Loucy (cell line): Measurements from ENCODE around the gene SH3TC2.

Source experiments
- H2AFZ ChIP-seq: fragments of 200-600 bp; sonication (generic); 2 replicates; pipeline ENCODE4 v1.6.0; 2016; ENCODE audit warnings: antibody characterized with exemption, mild to moderate bottlenecking, low read length, moderate library complexity
- H3F3A ChIP-seq: fragments of 200-600 bp; 2 replicates; pipeline ENCODE4 v1.6.0; 2016; ENCODE audit warnings: antibody characterized with exemption, low read depth, mild to moderate bottlenecking
- H3K27me3 ChIP-seq: fragments of 200-600 bp; sonication (generic); 2 replicates; pipeline ENCODE4 v1.6.1; 2014; ENCODE audit warnings: low read length, mild to moderate bottlenecking; ENCODE audit not compliant: insufficient read depth, poor library complexity, severe bottlenecking
- H3K36me3 ChIP-seq: fragments of 200-600 bp; sonication (generic); 2 replicates; pipeline ENCODE4 v1.6.1; 2016; ENCODE audit warnings: low read length; ENCODE audit not compliant: insufficient read depth
- H3K4me1 ChIP-seq: fragments of 200-600 bp; sonication (generic); 2 replicates; pipeline ENCODE4 v1.5.1; 2014; ENCODE audit warnings: low read length, mild to moderate bottlenecking; ENCODE audit not compliant: insufficient read depth, poor library complexity, severe bottlenecking
- H3K4me2 ChIP-seq: fragments of 200-600 bp; sonication (generic); 2 replicates; pipeline ENCODE4 v1.6.0; 2014; ENCODE audit warnings: antibody characterized with exemption, low read length, low read depth, mild to moderate bottlenecking; ENCODE audit not compliant: poor library complexity, severe bottlenecking
- H3K4me3 ChIP-seq: fragments of 200-600 bp; sonication (generic); 2 replicates; pipeline ENCODE4 v1.5.1; 2014; ENCODE audit warnings: low read length, mild to moderate bottlenecking, mixed read lengths; ENCODE audit not compliant: poor library complexity, severe bottlenecking
- H3K79me2 ChIP-seq: fragments of 200-600 bp; sonication (generic); 2 replicates; pipeline ENCODE4 v1.6.1; 2014; ENCODE audit warnings: low read length; ENCODE audit not compliant: insufficient read depth
- H3K9ac ChIP-seq: fragments of 200-600 bp; sonication (generic); 2 replicates; pipeline ENCODE4 v1.6.0; 2014; ENCODE audit warnings: mild to moderate bottlenecking, low read depth, low read length, moderate library complexity; ENCODE audit not compliant: poor library complexity, severe bottlenecking
- H3K9me2 ChIP-seq: fragments of 200-600 bp; sonication (generic); replicated peaks from 2 replicates; pipeline ENCODE4 v1.6.1; 2016; ENCODE audit warnings: low read depth, low read length, mixed read lengths
- H3K9me3 ChIP-seq: fragments of 200-600 bp; sonication (generic); 2 replicates; pipeline ENCODE4 v1.6.1; 2014; ENCODE audit warnings: mild to moderate bottlenecking, antibody characterized with exemption, low read length, low read depth; ENCODE audit not compliant: insufficient read depth
- H4K20me1 ChIP-seq: fragments of 200-600 bp; sonication (generic); 2 replicates; pipeline ENCODE4 v1.6.0; 2014; ENCODE audit warnings: antibody characterized with exemption, low read length, mild to moderate bottlenecking; ENCODE audit not compliant: insufficient read depth, poor library complexity, severe bottlenecking
- CTCF ChIP-seq: fragments of 200-600 bp; sonication (generic); conservative IDR thresholded peaks from 2 replicates; pipeline ENCODE4 v1.5.1; 2014; ENCODE audit warnings: mild to moderate bottlenecking, antibody characterized with exemption, low read length
- EZH2phosphoT487 ChIP-seq: fragments of 200-600 bp; IDR thresholded peaks from 2 replicates; pipeline ENCODE4 v1.6.1; 2018; ENCODE audit warnings: antibody characterized with exemption, mild to moderate bottlenecking, moderate library complexity, borderline replicate concordance

The SH3TC2 gene

GRCh38 chr5:148990817-148991216, 72.0 kb downstream of the SH3TC2 start:
- no peak overlapping the region for H3K4me2 ChIP-seq
- no peaks in the 10 kb centered on the region for H4K20me1 ChIP-seq
- TF ChIP-seq EZH2phosphoT487 (no peak), CTCF (no peak)
- no peaks in the 10 kb centered on the region for H3K36me3 ChIP-seq
- H3F3A ChIP-seq, result no peaks in the 10 kb centered on the region
- H3K4me3 ChIP-seq, result no peak overlapping the region
- no peaks in the 10 kb centered on the region for H3K79me2 ChIP-seq
- H3K9me2 ChIP-seq, result no peaks in the 10 kb centered on the region
- no peaks in the 10 kb centered on the region for H3K4me1 ChIP-seq
- no peak overlapping the region for H2AFZ ChIP-seq
- H3K9ac ChIP-seq, result no peak overlapping the region
- H3K27me3 ChIP-seq, result no peaks in the 10 kb centered on the region
- H3K9me3 ChIP-seq, result no peaks in the 10 kb centered on the region

GRCh38 chr5:148989567-148989966, 73.3 kb downstream of the SH3TC2 start:
- H3F3A ChIP-seq, result no peaks in the 10 kb centered on the region
- H2AFZ ChIP-seq, result no peak overlapping the region
- H3K79me2 ChIP-seq, result no peaks in the 10 kb centered on the region
- H4K20me1 ChIP-seq, result no peaks in the 10 kb centered on the region
- H3K9me3 ChIP-seq, result no peaks in the 10 kb centered on the region
- no peak overlapping the region for H3K4me3 ChIP-seq
- H3K4me1 ChIP-seq, result no peaks in the 10 kb centered on the region
- H3K9ac ChIP-seq, result no peak overlapping the region
- no peaks in the 10 kb centered on the region for H3K9me2 ChIP-seq
- no peak overlapping the region for H3K4me2 ChIP-seq
- no peaks in the 10 kb centered on the region for H3K27me3 ChIP-seq
- H3K36me3 ChIP-seq, result no peaks in the 10 kb centered on the region
- no peak for TF ChIP-seq EZH2phosphoT487
- no peak for TF ChIP-seq CTCF

GRCh38 chr5:148988328-148988727, 74.5 kb downstream of the SH3TC2 start:
- Histone ChIP-seq H3K27me3 (no peaks in the 10 kb centered on the region), H3K36me3 (no peaks in the 10 kb centered on the region), H3K4me2 (no peak overlapping the region), H3K9me3 (no peaks in the 10 kb centered on the region), H2AFZ (no peak overlapping the region), H3K4me1 (no peaks in the 10 kb centered on the region), H3K4me3 (no peak overlapping the region), H3F3A (no peaks in the 10 kb centered on the region), H3K9ac (no peak overlapping the region), H3K79me2 (no peaks in the 10 kb centered on the region), H4K20me1 (no peaks in the 10 kb centered on the region), H3K9me2 (no peaks in the 10 kb centered on the region)
- no peak for TF ChIP-seq EZH2phosphoT487
- no peak for TF ChIP-seq CTCF
